Measurements from ENCODE around the gene XIAP.
"Not testable (repeated sequence)": the region's sequence is repeated elsewhere in the genome, so short reads cannot be mapped to it uniquely, and the experiment has no call there.

The XIAP gene

DNA sequence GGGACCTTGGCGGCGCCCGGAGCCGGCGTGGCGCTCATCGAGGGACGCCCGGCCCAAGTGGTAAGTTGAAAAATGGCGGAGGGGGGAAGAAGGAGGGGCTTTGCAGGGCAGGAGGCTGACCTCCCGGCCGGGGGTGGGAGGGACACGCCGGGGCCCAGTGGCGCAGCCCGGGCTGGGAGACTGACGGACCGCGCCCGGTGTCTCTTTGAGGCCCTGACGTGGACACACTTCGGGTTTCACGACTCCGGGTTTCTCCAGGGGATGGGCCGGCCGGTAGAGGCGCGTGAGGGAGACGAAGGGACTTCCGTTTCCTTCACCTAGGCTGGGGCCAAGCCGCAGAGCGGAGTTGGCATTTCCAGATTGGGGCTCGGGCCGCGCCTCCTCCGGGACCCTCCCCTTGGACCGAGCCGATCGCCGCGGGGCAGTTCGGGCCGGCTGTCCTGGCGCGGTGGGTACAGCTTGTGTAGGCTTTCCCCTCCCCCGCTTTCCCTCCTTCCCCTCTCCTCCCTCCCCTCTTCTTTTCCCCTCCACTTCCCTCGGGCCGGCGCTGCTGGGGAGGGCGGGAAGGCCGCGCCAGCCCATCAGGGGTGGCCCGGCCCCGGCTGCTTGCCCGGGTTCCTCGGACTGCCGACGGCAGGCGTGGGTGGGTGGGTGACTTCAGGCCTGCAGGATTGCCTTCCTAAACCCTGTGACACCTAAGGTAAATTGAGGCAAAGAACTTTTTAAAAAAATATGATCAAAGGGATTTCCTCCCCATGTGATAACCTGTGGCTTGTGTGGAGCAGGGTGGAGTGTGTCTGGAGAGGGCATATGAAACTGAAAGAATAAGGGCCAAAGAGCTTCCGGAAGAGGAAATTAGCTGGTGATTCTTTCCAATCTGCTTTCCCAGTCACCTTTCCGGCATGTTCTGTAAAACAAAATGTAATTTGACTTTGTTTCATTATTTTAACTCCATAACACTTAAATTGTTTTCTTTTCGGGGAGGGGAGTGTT lies at the start of gene XIAP:
TSS of gene XIAP (plus strand) at position 208 of the 993 bp plus-strand sequence. CDS start 25,610 bp downstream, outside the sequence.
- peak; percentile 70 for DNase-seq (ENCODE audit: low read depth)

DNA sequence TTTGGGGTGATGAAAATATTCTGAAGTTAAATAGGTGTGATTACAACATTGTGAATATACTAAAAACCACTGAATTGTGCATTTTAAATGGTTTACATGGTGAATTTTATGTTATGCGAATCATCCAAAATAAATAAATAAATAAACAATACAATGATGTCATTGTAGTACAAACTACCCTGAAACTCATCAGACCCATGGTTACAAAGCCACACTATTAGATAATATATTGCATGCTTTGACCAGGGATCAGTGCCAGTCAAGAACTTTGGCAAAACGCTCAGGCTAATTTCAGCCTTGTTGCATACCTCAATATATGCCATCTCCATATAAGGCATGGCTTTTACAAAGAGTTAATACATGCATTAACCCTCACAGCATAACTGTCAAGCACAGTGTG lies 45.5 kb upstream of the XIAP start:
- no peak for DNase-seq (ENCODE audit: low read depth)

DNA sequence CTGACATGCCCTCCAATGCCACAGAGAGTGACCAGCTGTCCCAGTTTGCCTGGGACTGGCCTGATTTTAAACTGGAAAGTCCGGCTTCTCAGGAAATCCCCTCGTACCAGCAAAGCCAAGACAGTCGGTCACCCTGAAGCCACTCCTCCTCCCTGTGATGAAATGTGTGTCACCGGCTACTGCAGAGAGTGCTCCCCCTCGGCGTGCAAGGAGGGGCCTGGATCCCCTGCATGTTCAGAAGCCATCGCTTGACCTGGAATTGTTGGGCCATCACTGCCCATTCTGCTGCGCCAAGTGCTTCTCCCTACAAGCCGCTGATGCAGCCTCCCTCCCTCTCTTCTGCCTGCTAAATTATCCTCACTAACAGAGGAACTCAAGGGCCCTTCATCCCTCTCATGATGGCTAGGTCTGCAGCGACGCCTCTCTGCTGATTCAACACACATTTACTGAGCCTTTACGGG lies 44.9 kb upstream of the XIAP start:
- not testable (repeated sequence) for DNase-seq (ENCODE audit: low read depth)

DNA sequence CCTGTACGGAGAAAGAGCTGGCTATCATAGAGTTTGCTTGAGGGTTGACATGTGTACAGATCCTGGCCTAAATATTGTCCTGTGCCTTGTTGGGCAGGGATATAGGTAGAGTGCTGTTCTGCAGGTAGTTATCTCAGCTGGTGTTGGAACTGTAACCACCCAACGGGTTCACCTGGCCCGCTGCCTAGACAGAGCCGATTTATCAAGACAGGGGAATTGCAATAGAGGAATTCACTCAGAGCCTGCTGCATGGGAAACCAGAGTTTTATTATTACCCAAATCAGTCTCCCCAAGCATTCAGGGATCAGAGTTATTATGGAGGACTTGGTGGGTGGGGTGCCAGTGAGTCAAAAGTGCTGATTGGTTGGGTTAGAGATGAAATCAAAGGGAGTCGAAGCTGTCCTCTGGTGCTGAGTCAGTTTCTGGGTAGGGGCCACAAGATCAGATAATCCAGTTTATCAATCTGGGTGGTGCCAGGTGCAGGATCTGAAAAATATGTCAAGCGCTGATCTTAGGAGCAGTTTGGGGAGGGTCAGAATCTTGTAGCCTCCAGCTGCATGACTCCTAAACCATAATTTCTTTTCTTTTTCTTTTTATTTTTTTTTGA lies 42.5 kb upstream of the XIAP start:
- no peak for DNase-seq (ENCODE audit: low read depth)

DNA sequence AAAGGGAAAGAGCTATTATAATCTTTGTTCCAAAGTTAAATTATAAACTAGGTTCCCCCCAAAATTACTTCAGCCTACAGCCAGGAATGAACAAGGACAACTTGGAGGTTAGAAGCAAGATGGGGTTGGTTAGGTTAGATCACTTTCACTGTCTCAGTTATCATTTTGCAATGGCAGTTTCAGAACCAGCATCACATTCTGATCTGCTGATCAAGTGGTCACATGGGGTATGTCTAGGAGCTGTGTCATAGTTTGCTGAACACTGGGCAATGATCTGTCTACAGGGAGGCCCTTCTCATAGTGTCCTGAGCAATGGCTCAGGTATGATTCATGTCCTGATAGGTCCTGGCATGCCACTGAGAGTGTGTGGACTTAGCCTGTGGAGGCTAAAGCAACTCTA lies 41.6 kb upstream of the XIAP start:
- DNase-seq (ENCODE audit: low read depth), result no peak

DNA sequence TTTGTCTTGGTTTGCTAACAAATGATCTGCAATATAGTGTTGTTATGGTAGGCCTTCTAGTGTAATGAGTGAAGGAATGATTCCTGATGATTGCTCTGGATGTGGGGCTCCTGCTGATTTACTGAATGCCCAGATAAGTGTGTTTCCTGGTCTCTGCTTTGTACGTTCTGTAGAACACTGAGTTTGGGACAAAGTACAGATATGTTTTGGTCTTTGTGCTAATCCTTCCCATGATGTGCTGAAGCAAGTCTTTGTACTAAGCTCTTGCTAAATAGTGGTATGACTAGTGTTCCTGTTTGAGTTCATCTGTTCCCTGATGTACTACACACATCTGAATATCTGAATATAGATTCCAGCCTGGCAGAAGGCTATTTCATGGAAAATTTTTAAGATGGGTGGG lies 36.9 kb upstream of the XIAP start:
- no peak for DNase-seq (ENCODE audit: low read depth)

DNA sequence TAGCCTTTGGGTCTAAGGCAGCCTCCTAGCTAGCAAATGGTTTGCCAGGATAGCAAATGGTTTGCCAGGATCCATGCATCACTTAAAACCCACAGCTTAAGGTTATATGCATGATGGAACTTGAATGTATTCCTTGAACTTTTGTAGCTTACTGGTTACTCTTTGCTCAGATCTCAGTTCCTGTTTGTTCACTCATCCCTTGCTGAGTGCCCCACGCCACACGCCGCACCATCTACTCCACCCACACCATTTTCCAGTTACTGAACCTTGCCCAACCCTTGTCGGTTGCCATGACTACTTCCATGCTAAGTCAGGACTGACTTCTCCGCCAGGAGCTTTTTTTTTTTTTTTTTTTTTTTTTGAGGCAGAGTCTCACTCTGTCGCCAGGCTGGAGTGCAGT lies 29.5 kb upstream of the XIAP start:
- DNase-seq (ENCODE audit: low read depth), result no peak

DNA sequence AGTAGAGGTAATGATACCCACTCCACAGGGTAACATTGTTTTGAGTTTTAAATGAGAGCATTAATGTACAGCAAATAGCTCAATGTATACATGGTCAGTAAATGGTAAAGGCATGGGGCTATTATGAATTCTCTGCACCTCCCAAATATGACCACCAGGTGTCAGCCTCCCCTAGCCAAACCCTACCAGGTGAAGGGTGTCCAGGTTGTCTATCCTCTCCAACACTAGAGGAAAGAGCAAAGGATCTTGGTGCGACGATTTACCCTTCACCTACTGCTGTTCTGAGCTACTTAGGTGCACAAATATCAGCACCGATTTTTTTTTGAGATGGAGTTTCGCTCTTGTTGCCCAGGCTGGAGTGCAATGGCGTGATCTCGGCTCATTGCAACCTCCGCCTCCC lies 26.5 kb upstream of the XIAP start:
- peak; percentile 26 for DNase-seq (ENCODE audit: low read depth)

DNA sequence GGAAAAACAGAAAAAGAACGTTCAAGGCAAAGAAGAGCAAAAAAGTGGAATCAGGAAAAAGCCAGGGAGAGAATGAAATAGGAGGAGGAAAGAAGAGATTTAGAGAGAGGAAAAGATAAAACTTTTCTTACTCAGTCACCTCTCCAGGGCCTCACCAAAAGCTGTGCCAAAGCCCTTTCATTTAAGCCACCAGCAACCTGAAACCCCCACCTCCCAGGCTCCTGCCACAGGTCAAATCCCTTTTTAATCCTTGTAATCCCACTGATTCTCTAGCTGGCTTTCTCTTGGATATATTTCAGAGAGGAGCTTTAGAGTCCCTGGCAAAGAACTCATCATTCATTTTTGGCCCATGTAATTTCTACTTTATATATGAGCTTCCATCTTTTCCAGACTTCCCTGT lies 25.7 kb upstream of the XIAP start:
- DNase-seq (ENCODE audit: low read depth), result no peak

DNA sequence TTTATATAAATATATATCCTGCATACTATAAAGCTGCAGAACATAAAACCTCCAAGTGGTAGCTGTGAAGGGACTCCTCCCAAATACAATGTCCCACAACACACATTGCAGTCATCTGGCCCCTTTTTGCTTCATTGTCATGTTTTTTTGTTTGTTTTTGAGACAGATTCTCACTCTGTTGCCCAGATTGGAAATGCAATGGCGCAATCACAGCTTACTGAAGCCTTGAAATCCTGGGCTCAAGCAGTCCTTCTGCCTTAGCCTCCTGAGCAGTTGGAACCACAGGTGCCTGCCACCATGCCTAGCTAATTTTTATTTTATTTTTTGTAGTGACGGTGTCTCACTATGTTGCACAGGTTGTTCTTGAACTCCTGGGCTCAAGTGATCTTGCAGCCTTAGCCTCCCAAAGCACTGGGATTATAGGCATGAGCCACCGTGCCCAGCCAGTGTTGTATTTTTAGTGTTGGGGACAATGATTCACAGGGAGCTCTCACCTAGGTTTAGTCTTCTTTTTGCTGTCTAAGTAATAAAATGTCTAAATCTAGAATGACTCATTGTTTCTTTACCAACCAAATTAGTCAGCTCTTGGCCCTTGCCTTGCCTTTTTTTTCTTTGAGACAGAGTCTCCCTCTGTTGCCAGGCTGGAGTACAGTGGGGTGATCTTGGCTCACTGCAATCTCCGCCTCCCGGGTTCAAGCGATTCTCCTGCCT lies 24.0 kb upstream of the XIAP start:
- DNase-seq (ENCODE audit: low read depth), result peak; percentile 21

DNA sequence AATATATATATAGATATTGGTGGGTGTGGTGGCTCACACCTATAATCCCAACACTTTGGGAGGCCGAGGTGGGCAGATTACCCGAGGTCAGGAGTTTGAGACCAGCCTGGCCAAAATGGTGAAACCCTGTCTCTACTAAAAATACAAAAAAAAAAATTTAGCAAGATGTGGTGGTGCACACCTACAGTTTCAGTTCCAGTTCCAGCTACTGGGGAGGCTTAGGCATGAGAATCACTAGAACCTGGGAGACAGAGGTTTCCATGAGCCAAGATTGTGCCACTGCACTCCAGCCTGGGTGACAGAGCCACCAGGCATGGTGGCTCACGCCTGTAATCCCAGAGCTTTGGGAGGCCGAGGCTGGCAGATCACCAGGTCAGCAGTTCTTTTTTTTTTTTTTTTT lies 14.7 kb upstream of the XIAP start:
- DNase-seq (ENCODE audit: low read depth), result not testable (repeated sequence)

DNA sequence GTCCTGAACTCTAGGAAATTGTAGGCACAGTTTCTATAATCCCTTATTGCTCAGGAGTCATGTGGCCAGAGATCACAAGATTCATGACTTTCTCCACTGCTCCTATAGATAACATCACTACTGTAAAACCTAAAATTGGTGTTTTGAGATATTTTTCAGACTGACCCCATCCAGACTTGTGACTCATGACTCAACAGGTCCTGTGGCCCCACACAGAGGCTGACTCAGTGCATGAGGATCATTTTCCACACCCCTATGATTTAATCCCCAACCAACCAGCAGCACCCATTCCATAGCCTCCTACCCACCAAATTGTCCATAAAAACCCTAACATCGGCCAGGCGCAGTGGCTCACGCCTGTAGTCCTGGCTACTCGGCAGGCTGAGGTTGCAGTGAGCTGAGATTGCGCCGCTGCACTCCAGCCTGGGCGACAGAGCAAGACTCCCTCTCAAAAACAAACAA lies 13.2 kb upstream of the XIAP start:
- DNase-seq (ENCODE audit: low read depth), result no peak

DNA sequence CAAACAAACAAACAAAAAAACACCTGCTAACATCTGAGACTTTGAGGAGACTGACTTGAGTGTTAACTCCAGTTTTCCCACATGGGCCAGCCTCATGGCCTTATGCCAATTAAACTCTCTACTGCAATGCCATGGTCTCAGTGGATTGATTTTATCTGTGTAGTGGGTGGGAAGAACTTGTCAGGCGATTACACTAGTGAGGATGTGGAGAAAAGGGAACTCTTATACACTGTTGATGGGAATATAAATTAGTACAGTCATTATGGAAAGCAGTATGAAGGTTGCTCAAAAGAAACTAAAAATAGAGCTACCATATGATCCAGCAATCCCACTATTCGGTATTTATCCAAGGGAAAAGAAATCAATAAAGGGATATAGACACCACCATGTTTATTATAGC lies 12.8 kb upstream of the XIAP start:
- no peak for DNase-seq (ENCODE audit: low read depth)

DNA sequence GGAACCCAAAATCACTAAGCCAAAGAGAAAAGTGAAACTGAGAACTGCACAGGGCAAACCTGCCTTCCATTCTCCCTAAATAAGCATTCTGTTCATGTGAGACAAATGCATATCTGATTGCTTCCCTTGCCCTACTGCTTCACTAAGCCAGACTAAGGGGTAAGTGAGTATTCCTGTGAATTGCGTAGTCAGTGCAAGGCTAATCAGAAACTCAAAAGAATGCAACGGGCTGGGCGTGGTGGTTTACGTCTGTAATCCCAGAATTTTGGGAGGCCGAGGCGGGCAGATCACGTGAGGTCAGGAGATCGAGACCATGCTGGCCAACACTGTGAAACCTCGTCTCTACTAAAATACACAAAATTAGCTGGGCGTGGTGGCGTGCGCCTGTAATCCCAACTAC lies 10.8 kb upstream of the XIAP start:
- DNase-seq (ENCODE audit: low read depth), result no peak

DNA sequence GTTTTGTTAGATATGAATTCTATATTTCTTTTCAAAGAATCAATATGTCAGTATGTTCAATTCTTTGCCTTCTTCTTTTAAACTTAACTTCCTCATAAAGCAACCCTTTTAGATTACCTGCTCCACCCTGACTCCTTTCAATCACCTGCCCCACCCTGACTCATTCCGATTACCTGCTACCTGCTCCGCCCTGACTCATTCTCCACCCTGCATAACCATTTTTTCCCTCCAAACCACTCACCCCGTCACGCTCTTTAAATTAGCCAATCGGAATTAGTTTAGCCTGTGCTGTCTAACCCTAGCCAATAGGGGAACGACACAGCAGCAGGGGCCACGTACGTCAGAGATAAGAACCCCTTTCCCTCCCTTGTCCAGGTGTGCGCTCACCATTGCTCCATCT lies 9.9 kb upstream of the XIAP start:
- DNase-seq (ENCODE audit: low read depth), result not testable (repeated sequence)

DNA sequence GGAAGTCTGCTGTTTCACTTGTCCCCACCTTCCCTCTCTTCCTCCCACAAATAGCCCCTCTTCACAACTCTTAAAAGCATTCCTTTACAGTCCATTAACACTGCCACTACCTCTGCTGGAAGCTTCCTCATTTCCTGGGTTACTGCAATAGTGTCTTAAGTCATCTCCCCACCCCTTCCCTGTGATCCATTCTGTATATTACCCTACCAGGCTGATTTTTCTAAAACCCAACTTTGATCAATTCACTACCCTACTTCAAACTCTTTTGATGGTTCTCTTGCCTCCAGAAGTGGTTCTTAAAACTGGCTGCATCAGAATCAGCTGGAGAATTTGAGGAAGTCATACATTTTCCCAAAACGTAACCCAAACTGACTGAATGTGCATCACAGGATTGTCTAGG lies 8.8 kb upstream of the XIAP start:
- no peak for DNase-seq (ENCODE audit: low read depth)

DNA sequence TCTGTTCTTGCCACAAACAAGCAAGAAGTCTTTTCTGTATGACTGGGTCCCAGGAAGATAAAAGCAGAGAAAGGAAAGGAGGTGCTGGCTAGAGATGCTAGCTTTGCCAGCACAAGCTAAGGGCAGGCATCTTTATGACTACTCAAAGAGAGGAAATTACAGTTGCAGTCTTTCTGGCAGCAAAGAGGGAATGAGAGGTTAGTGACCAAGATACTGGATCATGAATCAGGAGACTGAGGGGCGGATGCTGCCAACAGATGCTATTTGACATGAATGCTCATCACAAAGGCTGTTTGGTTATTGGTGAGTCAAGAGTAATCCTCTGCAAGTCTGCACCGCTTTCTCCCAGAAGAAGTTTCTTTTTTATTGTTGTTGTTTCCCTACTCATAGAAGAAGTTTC lies 5.5 kb upstream of the XIAP start:
- no peak for DNase-seq (ENCODE audit: low read depth)

DNA sequence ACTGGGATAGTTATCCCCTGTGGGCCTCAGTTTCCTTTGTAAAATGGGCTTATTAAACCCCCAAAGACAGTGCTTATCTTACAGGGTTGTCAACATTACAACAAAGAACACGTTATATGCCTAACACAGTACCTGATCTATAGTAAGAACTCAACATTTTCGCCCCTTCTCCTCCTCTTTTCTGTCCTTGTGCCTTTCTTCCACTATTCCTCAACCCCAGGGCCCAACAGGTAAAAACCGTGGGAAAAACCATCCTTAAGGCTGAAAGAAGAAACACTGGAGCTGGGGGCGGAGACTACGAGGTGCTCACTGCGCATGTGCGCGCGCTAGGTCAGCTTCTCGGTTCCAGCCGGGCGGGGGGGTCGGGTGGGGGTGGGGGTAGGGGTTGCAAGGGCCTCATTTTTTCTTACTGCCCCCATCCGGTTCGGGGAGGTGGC lies 426 bp upstream of the XIAP start:
- no peak for DNase-seq (ENCODE audit: low read depth)

DNA sequence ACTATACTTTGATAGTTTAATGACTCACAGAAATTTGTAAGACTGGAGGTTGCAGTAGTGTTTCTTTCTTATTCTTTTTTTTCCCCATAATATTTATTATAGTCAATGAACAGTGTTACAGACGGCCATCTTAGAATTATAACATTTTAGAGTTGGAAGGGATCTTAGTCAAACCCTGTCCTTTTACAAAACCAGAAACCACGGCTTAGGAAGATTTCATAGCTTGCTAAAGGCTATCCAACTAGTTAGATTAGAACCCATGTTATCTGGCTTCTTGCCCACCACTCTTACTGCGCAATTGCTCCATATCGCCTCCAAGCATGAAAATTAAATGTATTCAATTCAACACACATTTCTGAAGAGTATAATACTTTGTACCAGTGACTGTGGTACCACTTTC lies 1.1 kb downstream of the XIAP start:
- DNase-seq (ENCODE audit: low read depth), result no peak

DNA sequence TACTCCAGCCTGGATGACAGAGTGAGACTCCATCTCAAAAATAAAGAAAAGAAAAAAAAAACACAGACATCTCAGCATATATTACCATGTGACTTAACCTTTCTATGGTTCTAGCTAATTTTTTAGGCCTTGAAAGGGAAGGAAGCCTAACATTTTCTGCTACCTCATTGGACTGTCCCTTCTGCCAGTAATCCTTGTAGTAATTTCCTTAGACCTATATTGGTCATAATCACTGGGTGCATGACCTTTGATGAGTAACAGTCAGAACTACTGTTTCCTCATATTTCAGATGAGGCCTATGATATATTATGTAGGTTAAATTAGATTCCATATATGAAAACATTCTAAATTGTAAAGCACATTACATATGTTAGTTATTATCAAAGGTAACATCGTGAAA lies 9.6 kb downstream of the XIAP start:
- no peak for DNase-seq (ENCODE audit: low read depth)

DNA sequence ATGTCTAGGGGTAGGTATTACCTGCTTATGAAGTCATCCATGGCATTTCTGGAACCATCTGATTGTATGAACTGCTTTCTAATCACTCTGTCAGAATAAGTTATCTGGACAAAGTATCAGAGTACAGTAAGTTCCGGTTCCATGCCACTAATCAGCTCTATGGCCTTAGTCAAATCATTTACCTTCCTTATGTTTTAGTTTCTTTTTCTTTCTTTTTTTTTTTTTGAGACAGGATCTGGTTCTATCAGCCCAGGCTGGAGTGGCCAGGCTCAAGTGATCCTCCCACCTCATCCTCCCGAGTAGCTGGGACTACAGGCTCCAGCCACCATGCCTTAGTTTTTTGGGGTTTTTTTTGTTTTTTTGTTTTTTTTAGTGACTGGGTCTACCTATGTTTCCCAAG lies 11.5 kb downstream of the XIAP start:
- DNase-seq (ENCODE audit: low read depth), result no peak

DNA sequence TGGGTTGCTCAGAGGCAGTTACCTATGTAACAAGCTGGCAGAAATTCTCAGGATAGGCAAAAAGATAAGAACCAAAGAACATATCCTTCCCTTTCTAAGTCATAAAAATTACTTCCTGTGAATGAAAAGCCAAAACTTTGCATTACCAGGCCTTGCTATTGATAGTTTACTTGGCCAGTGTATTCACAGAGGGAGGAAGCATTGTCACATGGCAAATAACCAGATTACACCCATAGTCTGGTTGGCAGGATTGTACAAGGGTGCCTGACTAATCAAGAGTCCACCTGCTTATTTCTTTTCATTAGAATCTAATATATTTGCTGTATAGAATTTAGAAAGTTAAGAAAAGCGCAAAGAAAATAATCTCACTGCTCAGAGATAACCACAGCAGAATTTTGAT lies 14.1 kb downstream of the XIAP start:
- DNase-seq (ENCODE audit: low read depth), result no peak

DNA sequence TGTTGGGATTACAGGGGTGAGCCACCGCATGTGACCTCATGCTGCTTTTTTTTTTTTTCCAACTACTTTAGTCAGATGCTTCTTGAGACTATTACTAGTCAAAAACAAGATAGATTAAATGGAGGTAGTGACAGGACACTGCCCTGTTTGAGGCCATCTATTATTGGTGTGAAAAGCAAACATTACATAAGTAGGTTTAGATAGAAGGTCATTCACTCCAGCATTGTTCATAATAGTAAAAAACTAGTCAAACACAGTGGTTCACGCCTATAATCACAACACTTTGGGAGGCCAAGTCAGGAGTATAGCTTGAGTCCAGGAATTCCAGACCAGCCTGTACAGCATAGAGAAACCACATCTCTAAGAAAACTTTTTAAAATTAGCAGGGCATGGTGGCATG lies 16.3 kb downstream of the XIAP start:
- no peak for DNase-seq (ENCODE audit: low read depth)
